HG02571 (cell line): ENCODE data around the gene GPBP1L1.

Experiments
- ATAC-seq: cut with Tn5 transposase; IDR thresholded peaks from one replicate; pipeline ENCODE4 v1.9.1; 2021; ENCODE audit warnings: mild to moderate bottlenecking, moderate library complexity; ENCODE audit not compliant: unreplicated experiment

GPBP1L1 gene

DNA sequence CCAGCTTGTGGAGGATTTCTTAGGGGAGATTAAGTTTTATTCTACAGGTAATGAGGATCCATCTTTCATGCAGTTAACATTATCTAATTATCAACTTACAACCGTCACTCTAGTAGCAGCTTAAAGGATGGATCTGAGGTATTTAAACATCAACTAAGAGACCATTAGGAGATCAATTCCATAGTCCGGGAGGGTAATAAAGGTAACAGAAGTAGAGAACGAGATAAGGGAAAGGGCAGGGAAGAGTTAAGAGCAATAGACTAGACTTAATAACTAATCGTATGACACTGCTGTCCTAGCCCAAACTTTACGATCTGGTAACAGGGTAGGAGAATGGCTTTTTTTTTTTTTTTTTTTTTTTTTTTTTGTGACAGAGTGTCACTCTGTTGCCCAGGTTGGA lies 43.0 kb downstream of the GPBP1L1 start:
- ATAC-seq = no peak

DNA sequence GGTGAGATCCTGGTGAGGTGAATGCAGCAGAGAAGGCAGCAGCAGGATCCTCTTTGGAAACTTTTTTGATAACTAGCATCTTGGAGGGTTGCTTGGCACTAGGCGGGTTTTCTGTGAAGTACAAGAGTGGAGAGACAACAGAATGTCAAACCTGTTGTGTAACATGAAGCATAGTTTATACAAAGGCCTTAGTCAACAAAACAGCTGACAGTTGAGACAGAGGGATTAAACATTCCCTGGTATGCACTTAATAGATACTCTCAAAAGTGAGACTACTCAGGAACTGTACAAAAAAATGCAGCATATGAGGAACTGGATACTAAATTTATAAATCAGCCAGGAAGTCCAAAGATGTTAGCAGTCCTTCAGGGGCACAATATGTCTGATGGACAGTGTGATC lies 46.0 kb downstream of the GPBP1L1 start:
- no peak for ATAC-seq

DNA sequence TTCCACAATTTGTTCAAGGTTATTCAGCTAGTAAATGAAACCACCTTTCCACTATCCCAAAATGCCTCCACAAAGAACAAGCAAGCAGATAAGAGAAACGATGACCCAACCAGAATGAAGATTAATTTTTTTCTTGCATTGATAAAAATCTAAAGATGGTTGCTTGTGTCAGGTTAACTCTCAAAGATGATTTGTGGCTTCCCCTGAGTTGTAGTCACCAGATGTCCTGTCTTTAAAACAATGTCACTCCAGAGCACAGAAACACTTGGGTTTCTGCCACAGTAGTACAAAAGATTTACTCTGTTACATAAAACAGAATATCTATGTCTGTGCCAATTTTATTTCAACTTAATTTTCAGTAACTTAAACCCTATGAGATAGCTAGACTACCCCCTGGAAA lies 51.1 kb downstream of the GPBP1L1 start:
- no peak for ATAC-seq

DNA sequence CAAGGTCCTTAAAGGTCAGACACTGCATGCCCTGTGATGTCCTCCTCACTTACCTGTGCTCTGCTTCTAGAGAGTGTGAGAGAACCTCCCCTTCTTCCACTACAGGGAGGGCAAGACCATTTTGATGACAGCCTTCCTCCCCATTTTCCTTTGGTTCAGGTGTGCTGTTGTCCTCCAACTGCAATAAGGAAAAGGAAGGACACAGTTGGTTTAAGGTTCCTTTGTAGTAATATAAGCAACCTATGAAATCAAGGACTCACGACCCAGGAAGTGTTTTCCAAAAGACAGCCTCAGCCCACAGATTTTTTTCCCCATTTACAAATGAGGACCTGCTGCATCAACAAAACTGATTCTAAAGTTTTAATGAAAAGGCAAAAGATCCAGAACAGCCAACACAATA lies 55.9 kb downstream of the GPBP1L1 start:
- no peak for ATAC-seq

DNA sequence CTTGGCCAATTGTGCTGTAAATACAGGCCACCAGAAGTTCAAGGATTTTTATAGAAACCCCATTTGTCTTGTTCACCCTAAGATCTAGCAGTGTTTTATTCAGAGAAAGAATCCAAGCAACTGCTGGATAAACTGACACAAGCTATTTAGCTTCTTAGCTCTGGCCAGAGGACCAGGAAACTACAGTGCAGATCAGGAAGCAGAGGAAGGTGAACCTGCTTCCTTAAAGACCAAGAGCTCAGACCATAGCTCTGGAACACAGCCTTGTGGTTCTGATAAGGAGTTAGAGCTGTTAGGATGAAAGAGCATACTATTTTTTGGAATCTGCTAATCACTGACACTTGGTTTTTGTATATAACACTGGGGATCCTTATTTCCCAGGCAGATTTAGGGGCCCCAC lies 57.3 kb downstream of the GPBP1L1 start:
- ATAC-seq = no peak

DNA sequence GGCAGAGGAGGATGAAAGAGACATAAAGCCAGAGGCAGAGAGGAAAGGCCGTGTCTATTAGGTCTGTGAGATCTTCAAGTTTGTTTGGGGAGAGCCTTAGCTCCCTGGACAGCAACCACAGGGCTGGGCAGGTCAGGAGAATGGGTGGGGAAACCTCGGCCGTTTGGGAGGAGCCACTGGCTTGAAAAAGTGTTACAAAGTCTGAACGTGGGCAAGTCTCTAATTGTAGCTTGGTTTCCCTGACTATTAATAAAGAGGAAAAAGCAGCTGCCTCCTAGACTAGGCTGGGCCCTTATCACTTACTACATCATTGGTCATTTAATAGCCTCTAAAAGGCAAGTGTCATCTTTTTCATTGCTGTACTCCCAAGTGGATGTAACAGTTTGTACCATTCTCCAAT lies 62.4 kb downstream of the GPBP1L1 start, which contains the start of gene CCDC17:
TSS of gene CCDC17 (minus strand) at position 83 of the 400 bp plus-strand sequence. CDS start 145 bp downstream, outside the sequence.
- no peak for ATAC-seq

DNA sequence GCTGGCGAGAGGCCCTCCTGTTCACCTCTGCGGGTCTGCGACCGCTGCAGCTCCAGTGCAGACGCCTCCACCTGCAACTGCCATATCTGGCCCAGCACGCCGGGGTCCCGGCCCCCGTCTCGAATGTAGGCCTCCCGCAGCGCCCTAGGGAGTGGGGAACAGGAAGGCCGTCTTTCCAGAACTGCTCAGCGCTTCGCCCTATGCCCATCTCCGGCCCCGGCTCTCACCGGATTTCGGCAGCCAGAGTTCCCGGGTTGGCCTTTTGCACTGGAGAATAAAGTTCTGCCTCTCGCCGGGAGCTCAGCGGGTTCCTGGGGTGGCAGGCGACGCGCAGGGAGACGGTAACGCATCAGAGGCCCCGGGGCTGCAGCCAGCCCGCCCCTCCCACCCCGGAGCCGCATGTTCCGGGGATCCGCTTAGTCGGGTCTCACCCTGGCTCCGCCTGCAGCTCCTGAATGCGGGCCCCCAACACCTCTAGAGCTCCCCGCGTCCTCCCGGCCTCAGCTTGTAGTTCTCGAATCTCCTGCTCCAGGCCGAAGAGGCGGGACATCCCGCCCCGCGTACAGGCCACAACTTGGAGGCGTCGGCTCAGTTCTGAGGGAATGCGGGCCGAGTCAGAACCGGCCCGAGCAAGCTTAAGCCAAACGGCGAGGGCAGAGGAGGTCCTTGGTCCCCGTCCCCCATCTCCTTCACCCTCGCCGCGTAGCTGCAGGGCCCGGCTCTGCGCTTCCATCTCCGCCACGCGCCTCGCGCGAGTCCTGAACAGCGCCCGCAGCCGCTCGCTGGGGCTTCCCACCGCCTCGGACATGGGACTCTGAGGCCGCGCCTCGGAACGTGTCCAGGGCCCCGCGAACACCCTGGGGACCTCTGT lies 63.6 kb downstream of the GPBP1L1 start:
- ATAC-seq = no peak

DNA sequence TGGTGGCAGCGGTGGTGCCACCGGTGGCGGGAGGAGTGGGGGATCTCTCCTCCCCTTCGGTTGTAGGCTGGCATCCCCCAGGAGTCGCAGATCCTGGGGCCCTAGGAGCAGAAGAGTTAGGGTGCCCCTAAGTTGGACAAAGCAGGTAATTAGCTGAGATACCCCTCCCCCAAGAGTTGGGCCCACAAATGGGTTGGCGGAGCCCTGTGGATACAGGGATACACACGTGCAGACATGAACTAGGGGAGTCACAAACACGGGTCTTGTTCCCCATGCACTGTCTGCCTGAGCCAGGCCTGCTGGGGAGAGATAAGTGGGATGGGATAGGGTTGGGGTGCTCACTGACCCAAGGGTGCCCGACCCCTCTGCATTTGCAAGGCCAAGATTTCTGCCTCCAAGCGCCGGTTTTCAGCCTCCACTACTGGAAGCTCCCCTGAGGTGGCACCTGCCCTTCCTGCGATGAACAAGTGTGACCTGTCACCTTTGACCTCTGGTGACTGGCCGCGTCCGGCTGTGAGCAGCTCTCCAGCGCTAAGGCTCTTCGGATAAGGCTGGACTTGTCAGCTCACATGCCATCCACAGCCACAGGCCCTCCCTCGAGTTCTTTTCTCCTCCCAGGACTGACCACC lies 64.3 kb downstream of the GPBP1L1 start:
- no peak for ATAC-seq

DNA sequence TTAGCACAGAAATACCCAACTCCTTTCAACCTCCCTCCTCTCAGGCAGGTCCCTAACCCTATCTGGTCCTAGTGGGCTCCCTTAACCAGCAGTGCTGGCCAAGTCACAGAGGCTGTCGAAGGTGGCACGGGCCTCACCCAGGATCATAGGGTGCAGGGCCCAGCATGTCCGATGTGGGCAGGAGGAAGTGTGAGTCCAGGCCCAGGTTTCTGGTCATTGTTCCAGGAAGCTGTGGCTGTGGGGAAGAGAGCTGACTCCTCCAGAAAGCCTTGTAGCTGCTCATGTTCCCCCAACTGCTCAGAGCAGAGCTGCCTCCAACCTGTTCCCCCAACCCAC lies 64.9 kb downstream of the GPBP1L1 start:
- ATAC-seq = no peak

DNA sequence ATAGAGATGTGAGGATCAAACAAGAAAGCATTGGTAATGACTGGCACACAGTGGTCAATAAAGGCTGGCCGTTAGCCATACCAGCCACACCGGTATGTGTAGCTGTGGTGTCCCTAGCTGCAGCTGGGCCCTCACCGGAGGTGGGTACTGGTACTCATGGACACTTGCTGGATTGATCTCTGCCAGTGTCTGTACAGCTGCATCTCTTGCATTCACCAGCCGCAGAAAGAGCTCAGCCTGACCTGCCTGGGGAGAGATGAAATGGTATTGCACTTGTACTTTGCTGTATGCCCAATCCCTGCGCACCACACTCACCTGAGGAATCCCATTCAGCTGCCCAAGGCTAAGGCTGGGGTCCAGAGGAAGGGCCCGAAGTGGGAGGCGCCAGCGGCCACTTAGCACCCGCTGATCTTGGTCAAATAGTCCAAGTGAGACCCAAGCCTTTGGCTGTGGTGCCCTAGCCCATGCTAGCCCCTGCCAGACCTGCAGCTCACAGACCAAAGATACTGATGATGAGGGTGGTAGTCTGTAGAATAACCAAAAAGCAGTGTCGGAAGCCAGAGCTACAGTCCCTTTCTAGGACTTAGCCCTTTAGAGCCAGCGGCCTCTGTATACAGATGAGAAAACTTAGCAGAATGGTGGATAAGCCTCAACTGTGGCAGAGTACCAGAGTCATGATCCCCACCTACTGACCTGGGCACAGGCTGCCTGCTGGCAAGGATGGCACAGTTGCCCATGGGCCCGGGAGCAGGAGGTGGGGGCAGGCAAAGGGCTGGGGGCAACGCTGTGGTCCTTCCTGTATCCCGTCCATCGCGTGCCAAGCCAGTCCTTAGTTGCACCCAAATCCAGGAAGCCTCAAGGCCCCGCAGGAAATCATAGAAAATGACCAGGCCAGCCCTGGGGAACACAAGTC lies 65.5 kb downstream of the GPBP1L1 start:
- ATAC-seq = no peak

DNA sequence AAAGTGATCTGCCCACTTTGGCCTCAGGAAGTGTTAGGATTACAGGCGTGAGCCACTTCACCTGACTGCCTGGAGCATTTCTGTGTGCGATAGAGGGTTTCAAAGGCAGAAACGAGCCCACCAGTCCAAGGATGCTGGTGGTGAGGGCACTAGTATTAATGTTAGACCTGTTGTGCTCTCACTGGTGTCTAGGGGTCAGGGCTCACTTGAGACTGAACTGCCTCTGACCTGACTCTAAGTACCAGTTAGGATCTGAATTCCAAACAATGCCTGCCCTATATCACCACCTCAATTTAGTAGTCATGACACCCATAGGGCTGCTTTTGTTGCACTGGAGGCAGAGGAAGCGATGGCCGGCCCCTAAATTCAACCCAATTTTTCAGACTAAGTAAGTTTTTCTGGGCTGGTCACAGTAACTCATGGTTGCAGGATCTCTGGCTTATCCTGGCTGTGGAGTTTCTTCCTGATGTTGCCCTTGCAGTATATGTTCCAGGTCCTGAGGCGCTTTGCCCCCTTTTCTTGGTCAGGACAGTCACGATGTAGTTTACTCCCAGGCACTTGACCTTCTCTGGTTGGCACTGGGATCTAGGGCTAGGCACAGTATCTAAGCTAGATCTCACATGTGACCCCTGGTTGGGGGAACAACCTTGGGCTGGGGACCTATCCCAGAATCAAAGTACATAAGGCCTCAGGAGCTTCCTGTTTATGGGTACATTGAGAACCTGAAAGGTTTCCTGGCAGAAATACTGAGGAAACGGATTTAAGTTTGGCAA lies 67.0 kb downstream of the GPBP1L1 start:
- ATAC-seq = no peak

DNA sequence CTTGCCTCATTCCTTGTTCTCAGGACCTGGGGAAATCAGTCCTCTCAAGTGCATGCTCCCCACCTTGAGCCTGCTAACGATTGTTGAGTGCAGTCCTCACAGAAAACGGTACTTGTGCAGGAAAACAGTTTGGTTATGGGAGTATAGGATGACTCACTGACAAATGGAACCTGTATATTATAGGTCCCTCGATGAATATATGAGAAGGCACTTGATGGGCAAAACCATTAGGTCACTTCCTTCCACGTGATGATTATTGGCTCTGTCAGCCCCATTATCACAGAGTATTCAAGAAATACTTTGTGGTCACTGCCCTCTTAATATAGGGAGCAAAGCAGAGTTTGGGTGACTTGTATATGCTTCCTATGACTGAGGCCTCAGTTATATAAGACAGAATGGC lies 68.7 kb downstream of the GPBP1L1 start:
- ATAC-seq = no peak

DNA sequence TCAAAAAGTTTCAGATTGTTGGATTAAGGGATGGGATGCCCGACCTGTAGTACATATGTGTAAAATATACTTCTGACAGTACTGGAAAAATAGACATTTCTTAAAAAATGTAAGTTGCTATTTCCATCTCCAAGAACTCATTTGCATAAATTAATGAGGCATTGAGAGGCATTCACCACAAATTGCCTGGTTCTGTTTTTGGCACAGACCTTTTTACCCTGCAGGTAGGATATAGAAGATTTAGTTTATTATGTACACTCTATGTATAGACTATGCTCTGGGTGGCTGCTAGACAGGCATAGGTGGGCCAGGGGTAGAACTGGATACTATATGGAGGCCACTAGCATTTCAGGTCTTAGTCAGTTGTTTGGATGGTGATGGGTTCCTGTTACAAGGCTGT lies 70.4 kb downstream of the GPBP1L1 start:
- ATAC-seq = no peak

DNA sequence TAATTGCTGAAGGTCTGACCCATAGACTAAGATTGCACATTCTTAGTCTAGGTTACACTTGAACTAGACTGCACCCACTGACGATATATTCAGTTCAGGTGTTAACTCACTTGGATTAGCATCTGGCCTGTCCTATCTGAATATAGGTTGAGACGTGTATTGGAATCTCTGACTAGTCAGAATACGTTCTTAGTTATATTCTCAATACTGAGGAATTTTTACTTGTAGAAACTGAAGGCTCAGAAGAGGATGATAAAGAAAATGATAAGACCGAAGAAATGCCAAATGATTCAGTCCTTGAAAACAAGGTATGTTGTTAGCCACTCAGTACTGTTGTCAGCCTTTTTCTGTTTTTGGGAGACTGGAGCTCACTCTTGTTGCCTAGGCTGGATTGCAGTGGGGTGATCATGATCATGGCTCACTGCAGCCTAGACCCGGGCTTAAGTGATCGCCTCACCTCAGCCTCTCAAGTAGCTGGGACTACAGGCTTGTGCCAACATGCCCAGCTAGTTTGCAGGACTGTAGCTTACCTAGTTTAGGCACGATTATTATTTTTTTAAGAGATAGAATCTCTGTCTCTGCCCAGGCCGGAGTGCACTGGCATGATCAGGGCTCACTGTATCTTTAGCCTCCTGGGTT lies 73.3 kb downstream of the GPBP1L1 start:
- no peak for ATAC-seq

DNA sequence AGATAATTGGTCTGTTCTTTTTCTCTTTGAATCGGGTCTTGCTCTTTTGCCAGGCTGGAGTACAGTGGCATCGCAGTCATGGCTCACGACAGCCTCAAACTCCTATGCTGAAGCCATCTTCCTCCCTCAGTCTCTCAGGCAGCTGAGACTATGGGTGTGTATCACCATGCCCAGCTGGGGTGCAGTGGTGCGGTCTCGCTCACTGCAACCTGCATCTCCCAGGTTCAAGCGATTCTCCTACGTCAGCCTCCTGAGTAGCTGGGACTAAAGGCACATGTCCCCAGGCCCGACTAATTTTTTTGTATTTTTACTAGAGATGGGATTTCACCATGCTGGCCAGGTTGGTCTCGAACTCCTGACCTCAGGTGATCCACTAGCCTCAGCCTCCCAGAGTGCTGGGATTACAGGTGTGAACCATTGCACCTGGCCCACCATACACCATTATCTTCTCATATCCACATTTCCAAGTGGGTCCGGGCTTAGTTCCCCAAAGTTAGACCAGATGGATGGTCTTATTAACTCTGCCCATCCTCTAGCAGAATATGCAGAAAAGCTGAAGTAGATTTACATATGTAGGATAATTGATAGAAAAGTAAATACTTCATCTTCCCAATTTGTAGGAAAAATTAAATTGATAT lies 75.6 kb downstream of the GPBP1L1 start:
- ATAC-seq = no peak

DNA sequence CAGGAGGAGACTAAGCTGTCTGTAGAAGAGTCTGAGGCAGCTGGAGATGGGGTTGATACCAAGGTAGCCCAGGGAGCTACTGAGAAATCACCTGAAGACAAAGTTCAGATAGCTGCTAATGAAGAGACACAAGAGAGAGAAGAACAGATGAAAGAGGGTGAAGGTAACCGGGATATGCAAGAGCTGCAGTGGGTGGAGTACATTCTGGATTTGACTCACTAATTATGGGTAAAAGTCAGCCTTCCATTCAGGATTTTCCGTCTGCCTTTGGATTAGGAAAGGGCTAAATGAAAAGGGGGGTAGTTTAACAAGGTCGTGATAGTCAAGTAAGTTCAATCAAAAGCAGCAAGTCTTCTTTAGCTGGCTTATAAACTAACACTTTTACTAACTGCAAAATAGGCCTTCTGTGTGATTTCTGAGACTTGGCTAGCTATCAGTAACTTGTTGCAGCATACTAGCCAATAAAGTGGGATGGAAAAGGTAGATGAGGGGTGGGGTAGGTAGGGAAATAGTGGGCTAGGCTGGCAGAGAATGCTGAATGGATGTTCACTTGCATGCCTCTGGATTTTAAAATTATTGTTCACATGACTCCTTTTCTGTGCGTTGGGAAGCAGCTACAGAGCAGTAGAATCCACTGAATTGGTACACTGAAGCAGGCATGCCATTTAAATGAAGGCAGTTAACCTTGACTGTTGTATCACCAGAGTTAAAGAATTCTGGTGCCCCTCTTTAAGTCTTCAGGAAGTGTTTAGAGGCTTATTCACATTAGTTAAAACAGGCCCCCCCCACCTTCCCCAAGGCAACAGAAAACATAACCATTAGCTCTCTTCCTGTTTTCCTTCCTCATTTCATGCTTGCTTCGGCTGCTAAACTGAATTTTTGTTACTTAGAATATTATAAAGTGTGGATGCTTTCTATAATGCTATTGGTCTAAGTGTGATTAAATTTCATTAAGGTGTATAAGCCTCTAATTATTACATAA lies 77.9 kb downstream of the GPBP1L1 start:
- no peak for ATAC-seq

DNA sequence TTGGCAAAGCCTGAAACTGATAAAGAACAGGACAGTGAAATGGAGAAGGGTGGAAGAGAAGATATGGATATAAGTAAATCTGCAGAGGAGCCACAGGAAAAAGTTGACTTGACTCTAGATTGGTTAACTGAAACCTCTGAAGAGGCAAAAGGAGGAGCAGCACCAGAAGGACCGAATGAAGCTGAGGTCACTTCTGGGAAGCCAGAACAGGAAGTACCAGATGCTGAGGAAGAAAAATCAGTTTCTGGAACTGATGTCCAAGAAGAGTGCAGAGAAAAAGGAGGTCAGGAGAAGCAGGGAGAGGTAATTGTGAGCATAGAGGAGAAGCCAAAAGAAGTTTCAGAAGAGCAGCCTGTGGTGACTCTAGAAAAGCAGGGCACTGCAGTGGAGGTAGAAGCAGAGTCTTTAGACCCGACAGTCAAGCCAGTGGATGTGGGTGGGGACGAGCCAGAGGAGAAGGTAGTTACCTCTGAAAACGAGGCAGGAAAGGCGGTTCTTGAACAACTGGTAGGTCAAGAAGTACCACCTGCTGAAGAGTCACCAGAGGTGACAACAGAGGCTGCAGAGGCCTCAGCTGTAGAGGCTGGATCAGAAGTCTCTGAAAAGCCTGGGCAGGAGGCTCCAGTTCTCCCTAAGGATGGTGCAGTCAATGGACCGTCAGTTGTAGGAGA lies 78.8 kb downstream of the GPBP1L1 start:
- ATAC-seq = no peak

DNA sequence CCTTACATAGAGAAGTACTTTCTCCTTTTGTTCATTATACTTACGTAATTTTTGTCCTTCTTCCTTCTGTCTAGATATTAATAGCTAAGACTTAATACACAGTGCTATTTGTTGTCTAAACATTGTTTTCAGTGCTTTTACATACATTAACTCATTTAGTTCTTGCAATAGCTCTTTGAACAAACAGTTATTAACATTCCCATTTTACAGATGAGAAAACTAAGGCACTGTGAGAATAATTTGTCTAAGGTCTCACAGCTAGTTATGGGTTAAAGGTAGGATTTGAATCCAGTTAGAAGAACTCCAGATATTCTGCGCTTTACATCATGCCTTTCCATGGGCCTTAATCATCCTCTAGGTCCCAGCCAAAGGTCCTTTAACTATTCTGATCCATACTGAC lies 82.1 kb downstream of the GPBP1L1 start:
- ATAC-seq = no peak
